Posterior vena cava (tissue), 2 donors: Measurements from ENCODE around the gene ERO1A. TPM values are rescaled to one million over a fixed set of nuclear protein-coding genes. Genes with fewer than 3 reads are reported as not detected.

Source experiments
- DNase-seq: peaks from one replicate; pipeline ENCODE4 v3.0.0-alpha.2; 2020; ENCODE audit warnings: low spot score
- intact Hi-C, 2 donors: fragments of 100-400 bp; cut with DNase I; formaldehyde crosslinking; loops; one replicate each; pipeline versions ENCODE4 v1.14.1 to v1.14.2; 2022 to 2023
- total RNA-seq, 2 donors: library from RNA; stranded (reverse); fragmentation: NEBNext Ultra II Directional; extraction: Animal tissue kit (Norgen Biotek cat#: 25700); gene quantifications; one replicate each; pipeline ENCODE4 v1.2.1, GENCODE V29; 2021
- donor health status: DM: yes; HTN: yes; CAD: no.
- donor health status: DM: yes; HTN: yes; CAD: no.

The ERO1A gene
- total RNA-seq, 2 donors from 2014 or later, result 36.5 to 54.6 TPM

- DNase-seq, result no peak
- intact Hi-C loops, result no loop called here
Measured at GRCh38 chr14:52703225-52703624, 7.9 kb upstream of the ERO1A start.

- DNase-seq, result no peak
- intact Hi-C loops, result no loop called here
Measured at GRCh38 chr14:52701223-52701622, 5.9 kb upstream of the ERO1A start.

- no peak for DNase-seq
- intact Hi-C loops, result no loop called here
Measured at GRCh38 chr14:52700701-52701172, 5.4 kb upstream of the ERO1A start.

GRCh38 chr14:52694761-52695480 lies 437 bp downstream of the ERO1A start:
- DNase-seq, result no peak
- intact Hi-C loops, result no loop called here

- no peak for DNase-seq
- intact Hi-C loops, result no loop called here
Measured at GRCh38 chr14:52693532-52693931, 1.8 kb downstream of the ERO1A start.

- intact Hi-C loops, result no loop called here
- no peak for DNase-seq
Measured at GRCh38 chr14:52693036-52693435, 2.3 kb downstream of the ERO1A start.

- DNase-seq, result no peak
- intact Hi-C loops, result no loop called here
Measured at GRCh38 chr14:52692248-52692962, 3.0 kb downstream of the ERO1A start.

- intact Hi-C loops, result no loop called here
- DNase-seq, result no peak
Measured at GRCh38 chr14:52690983-52691760, 4.2 kb downstream of the ERO1A start.

- intact Hi-C loops, result no loop called here
- no peak for DNase-seq
Measured at GRCh38 chr14:52686176-52686575, 9.2 kb downstream of the ERO1A start.

GRCh38 chr14:52683985-52684520 lies 11.3 kb downstream of the ERO1A start:
- no peak for DNase-seq
- intact Hi-C loops, result no loop called here

GRCh38 chr14:52678591-52678990 lies 16.8 kb downstream of the ERO1A start:
- DNase-seq, result no peak
- intact Hi-C loops, result no loop called here

GRCh38 chr14:52663850-52664249 lies 31.5 kb downstream of the ERO1A start:
- intact Hi-C loops, result no loop called here

GRCh38 chr14:52661314-52661713 lies 34.0 kb downstream of the ERO1A start:
- intact Hi-C loops, result no loop called here

More at GRCh38 chr14:52663850-52664249, 31.5 kb downstream of the ERO1A start:
- DNase-seq, result no peak

GRCh38 chr14:52660832-52661231 lies 34.5 kb downstream of the ERO1A start:
- DNase-seq, result no peak
- intact Hi-C loops, result no loop called here

More at GRCh38 chr14:52661314-52661713, 34.0 kb downstream of the ERO1A start:
- DNase-seq, result no peak

GRCh38 chr14:52660325-52660724 lies 35.0 kb downstream of the ERO1A start:
- intact Hi-C loops, result no loop called here
- DNase-seq, result no peak

GRCh38 chr14:52656905-52657304 lies 38.5 kb downstream of the ERO1A start:
- intact Hi-C loops, result no loop called here
- no peak for DNase-seq

- intact Hi-C loops, result no loop called here
- DNase-seq, result no peak
Measured at GRCh38 chr14:52650774-52651173, 44.6 kb downstream of the ERO1A start.

GRCh38 chr14:52649511-52649910 lies 45.8 kb downstream of the ERO1A start:
- intact Hi-C loops, result no loop called here
- DNase-seq, result no peak

GRCh38 chr14:52641745-52642144 lies 53.6 kb downstream of the ERO1A start:
- no peak for DNase-seq
- intact Hi-C loops, result no loop called here

- no peak for DNase-seq
- intact Hi-C loops, result no loop called here
Measured at GRCh38 chr14:52640137-52640536, 55.2 kb downstream of the ERO1A start.
